T-cell (primary cell): ENCODE results near the gene IL1RL2. TPM values are rescaled to one million over a fixed set of nuclear protein-coding genes. Genes with fewer than 3 reads are reported as not detected.

Experiments used
- ATAC-seq, 4 experiments: fragments of 200-7000 bp in 3 of 4; fragments of 150-1000 bp in 1 of 4; cut with Tn5 transposase; replicated peaks in 1 of 4; 1 replicate in 3 of 4; 2 replicates in 1 of 4; pipeline ENCODE4 v1.10.0; 2021; ENCODE audit warnings: moderate library complexity in 3 of 4, mild to moderate bottlenecking in 2 of 4, moderate number of reproducible peaks in 1 of 4
- CTCF ChIA-PET, 2 donors: fragments of 300-600 bp; sonication (Branson Sonifier 250); formaldehyde crosslinking; loops; one replicate each; lab custom pipeline; 2022; ENCODE audit warnings: antibody characterized with exemption in 2 of 2; lab: Charles Lee
- POLR2A ChIA-PET, 2 donors: fragments of 300-600 bp; sonication (Branson Sonifier 250); formaldehyde crosslinking; loops; one replicate each; lab custom pipeline; 2022; ENCODE audit warnings: antibody characterized with exemption in 2 of 2; lab: Charles Lee
- DNase-seq, 35 experiments: peaks; one replicate each; pipeline versions ENCODE4 v3.0.0 to v3.0.0-alpha.2; 2013 to 2023
- H3K27ac ChIP-seq: one replicate; pipeline ENCODE4 v1.5.1; 2013; ENCODE audit warnings: low read length
- H3K27me3 ChIP-seq, 2 experiments: replicated peaks in 1 of 2; 1 replicate in 1 of 2; 2 replicates in 1 of 2; pipeline versions ENCODE4 v1.6.1 to v1.7.0; 2013; ENCODE audit warnings: low read length in 1 of 2, mixed read lengths in 1 of 2; ENCODE audit not compliant: control insufficient read depth in 2 of 2, insufficient read depth in 2 of 2; ENCODE audit errors: extremely low read depth in 1 of 2
- H3K36me3 ChIP-seq, 2 donors: 1 replicate in 1 of 2; 2 replicates in 1 of 2; pipeline versions ENCODE4 v1.6.1 to v1.7.0; 2013; ENCODE audit warnings: low read length in 1 of 2; ENCODE audit not compliant: control insufficient read depth in 2 of 2, insufficient read depth in 1 of 2; ENCODE audit errors: extremely low read depth in 1 of 2
- H3K4me1 ChIP-seq, 2 experiments: 1 replicate in 1 of 2; 2 replicates in 1 of 2; pipeline versions ENCODE4 v1.6.1 to v1.7.0; 2013; ENCODE audit warnings: low read length in 2 of 2, mixed read lengths in 1 of 2; ENCODE audit not compliant: insufficient read depth in 2 of 2, control insufficient read depth in 1 of 2; ENCODE audit errors: extremely low read depth in 1 of 2
- H3K4me3 ChIP-seq, 2 donors: 1 replicate in 1 of 2; 2 replicates in 1 of 2; pipeline versions ENCODE4 v1.5.1 to v1.7.0; 2013; ENCODE audit warnings: mild to moderate bottlenecking in 2 of 2, low read length in 1 of 2, moderate library complexity in 1 of 2; ENCODE audit not compliant: control insufficient read depth in 1 of 2; ENCODE audit errors: extremely low read depth in 1 of 2
- H3K9me3 ChIP-seq: 2 replicates; pipeline ENCODE4 v1.7.0; 2013
- H3K27ac Mint-ChIP-seq, 2 donors: one replicate each; pipeline ENCODE4 v1.8.0; 2020 to 2021; ENCODE audit warnings: mild to moderate bottlenecking in 2 of 2, mixed read lengths in 2 of 2
- H3K27me3 Mint-ChIP-seq, 2 donors: one replicate each; pipeline ENCODE4 v1.8.0; 2021 to 2022; ENCODE audit warnings: mixed read lengths in 2 of 2
- H3K36me3 Mint-ChIP-seq: one replicate; pipeline ENCODE4 v1.8.0; 2021; ENCODE audit warnings: mixed read lengths
- H3K4me1 Mint-ChIP-seq, 3 donors: one replicate each; pipeline ENCODE4 v1.8.0; 2020 to 2022; ENCODE audit warnings: mixed read lengths in 3 of 3, mild to moderate bottlenecking in 1 of 3
- H3K4me3 Mint-ChIP-seq, 3 donors: one replicate each; pipeline ENCODE4 v1.8.0; 2020 to 2022; ENCODE audit warnings: mild to moderate bottlenecking in 3 of 3, mixed read lengths in 3 of 3, moderate library complexity in 3 of 3
- H3K9me3 Mint-ChIP-seq, 3 donors: one replicate each; pipeline ENCODE4 v1.8.0; 2020 to 2022; ENCODE audit warnings: mixed read lengths in 3 of 3
- WGBS: methylation state at CpG from one replicate; pipeline ENCODE4 v1.1.5; 2013; ENCODE audit warnings: missing lambda C conversion rate; ENCODE audit not compliant: insufficient coverage; 5-methylcytosine and 5-hydroxymethylcytosine counted together
- total RNA-seq, 35 experiments: library from RNA in 6 of 35; stranded (reverse) in 6 of 35; fragments of 120-200 nt in 1 of 35; gene quantifications; one replicate each; pipeline versions ENCODE4 v1.2.1 to v1.2.4 and lab custom pipeline; 2013 to 2026

IL1RL2 gene
- total RNA-seq, 5 donors from 2014 or later (not counting 1 experiment from before 2014, with no cell fraction given): not detected

- H3K27ac Mint-ChIP-seq: no peak overlapping the region
- POLR2A ChIA-PET: interaction anchor here in 1 of 2 donors (0.7 kb wide), 1 partner anchor 1656 kb away, joined by 3 read pairs; no protein-coding TSS in a partner anchor
- CTCF ChIA-PET: interaction anchor here in 1 of 2 donors (0.6 kb wide), 1 partner anchor 208 kb away, joined by 4 read pairs; no protein-coding TSS in a partner anchor
- Histone ChIP-seq H3K36me3 (no peaks in the 10 kb centered on the region), H3K4me3 (no peak overlapping the region), H3K4me1 (no peaks in the 10 kb centered on the region), H3K27ac (no peak overlapping the region), H3K27me3 (peaks cover 0 to 4% of the 10 kb centered on the region in 2 experiments), H3K9me3 (no peaks in the 10 kb centered on the region)
- H3K9me3 Mint-ChIP-seq: no peaks in the 10 kb centered on the region
- no peak for DNase-seq
- no peak overlapping the region for H3K4me3 Mint-ChIP-seq
- peaks cover 0 to 36% (median 24%) of the 10 kb centered on the region in 3 donors for H3K4me1 Mint-ChIP-seq
- WGBS: 93% methylated on average over 18 of the region's 18 CpGs
- H3K27me3 Mint-ChIP-seq: no peaks in the 10 kb centered on the region
- H3K36me3 Mint-ChIP-seq: no peaks in the 10 kb centered on the region
- ATAC-seq: no peak
Observed at GRCh38 chr2:102235042-102235473, 48.2 kb downstream of the IL1RL2 start.

- Histone ChIP-seq H3K9me3 (no peaks in the 10 kb centered on the region), H3K27me3 (peaks cover 0 to 4% of the 10 kb centered on the region in 2 experiments), H3K4me1 (peaks cover 0 to 2% of the 10 kb centered on the region in 2 experiments), H3K4me3 (no peak overlapping the region), H3K36me3 (no peaks in the 10 kb centered on the region), H3K27ac (no peak overlapping the region)
- Mint-ChIP-seq H3K27me3 (no peaks in the 10 kb centered on the region), H3K9me3 (no peaks in the 10 kb centered on the region), H3K36me3 (no peaks in the 10 kb centered on the region), H3K4me1 (peaks cover 1 to 39% (median 28%) of the 10 kb centered on the region in 3 donors), H3K4me3 (no peak overlapping the region), H3K27ac (no peak overlapping the region)
- WGBS: 92% methylated on average over 5 of the region's 5 CpGs
- DNase-seq: peak in 3 of 35 experiments; percentile 14 to 31 (median 20)
- ChIA-PET CTCF (interaction anchor here (0.6 to 0.8 kb wide), 2 partner anchors 183 to 208 kb away, joined by 3 to 4 read pairs; no protein-coding TSS in a partner anchor), POLR2A (no interaction called here)
- ATAC-seq: no peak
Observed at GRCh38 chr2:102235491-102235890, 48.7 kb downstream of the IL1RL2 start.

GRCh38 chr2:102236132-102236531 is 49.3 kb downstream of the IL1RL2 start:
- H3K27ac ChIP-seq: no peak overlapping the region
- no peak for DNase-seq
- peaks cover 0 to 8% of the 10 kb centered on the region in 2 experiments for H3K4me1 ChIP-seq
- Mint-ChIP-seq H3K27ac (no peak overlapping the region), H3K4me1 (peaks cover 8 to 46% (median 34%) of the 10 kb centered on the region in 3 donors), H3K36me3 (no peaks in the 10 kb centered on the region), H3K27me3 (peaks cover 0 to 3% of the 10 kb centered on the region in 2 donors), H3K9me3 (no peaks in the 10 kb centered on the region), H3K4me3 (no peak overlapping the region)
- H3K9me3 ChIP-seq: no peaks in the 10 kb centered on the region
- CTCF ChIA-PET: interaction anchor here in 1 of 2 donors (0.8 kb wide), 1 partner anchor 182 kb away, joined by 3 read pairs; no protein-coding TSS in a partner anchor
- H3K36me3 ChIP-seq: no peaks in the 10 kb centered on the region
- 70% methylated on average over 4 of the region's 5 CpGs for WGBS
- POLR2A ChIA-PET: no interaction called here
- no peak for ATAC-seq
- H3K4me3 ChIP-seq: no peak overlapping the region
- H3K27me3 ChIP-seq: peaks cover 0 to 4% of the 10 kb centered on the region in 2 experiments

- Mint-ChIP-seq H3K36me3 (no peaks in the 10 kb centered on the region), H3K4me1 (peaks cover 8 to 47% (median 38%) of the 10 kb centered on the region in 3 donors), H3K9me3 (no peaks in the 10 kb centered on the region), H3K27me3 (peaks cover 0 to 3% of the 10 kb centered on the region in 2 donors), H3K27ac (no peak overlapping the region), H3K4me3 (no peak overlapping the region)
- 92% methylated on average over 11 of the region's 11 CpGs for WGBS
- H3K36me3 ChIP-seq: no peaks in the 10 kb centered on the region
- peaks cover 0 to 4% of the 10 kb centered on the region in 2 experiments for H3K27me3 ChIP-seq
- no peak for ATAC-seq
- no peak overlapping the region for H3K4me3 ChIP-seq
- peaks cover 0 to 10% of the 10 kb centered on the region in 2 experiments for H3K4me1 ChIP-seq
- no peaks in the 10 kb centered on the region for H3K9me3 ChIP-seq
- no peak overlapping the region for H3K27ac ChIP-seq
- no peak for DNase-seq
- ChIA-PET CTCF (no interaction called here), POLR2A (no interaction called here)
Observed at GRCh38 chr2:102237176-102237575, 50.4 kb downstream of the IL1RL2 start.

GRCh38 chr2:102238039-102238756 is 51.4 kb downstream of the IL1RL2 start:
- no peak overlapping the region for H3K27ac ChIP-seq
- H3K27ac Mint-ChIP-seq: peak overlapping the region in 1 of 2 donors; percentile 64
- ATAC-seq: no peak

GRCh38 chr2:102238778-102239177 is 52.0 kb downstream of the IL1RL2 start:
- peaks cover 0 to 10% of the 10 kb centered on the region in 2 experiments for H3K4me1 ChIP-seq
- DNase-seq: no peak
- H3K27ac ChIP-seq: no peak overlapping the region
- no peak for ATAC-seq
- H3K9me3 Mint-ChIP-seq: no peaks in the 10 kb centered on the region
- peak overlapping the region in 1 of 2 donors; percentile 64 for H3K27ac Mint-ChIP-seq
- CTCF ChIA-PET: interaction anchor here in 1 of 2 donors (0.6 to 5.5 kb wide), 3 partner anchors 147 to 1222 kb away, joined by 3 to 36 read pairs (median 5); no protein-coding TSS in a partner anchor
- H3K9me3 ChIP-seq: no peaks in the 10 kb centered on the region
- no peak overlapping the region for H3K4me3 ChIP-seq
- H3K4me1 Mint-ChIP-seq: peaks cover 8 to 45% (median 38%) of the 10 kb centered on the region in 3 donors
- H3K36me3 ChIP-seq: no peaks in the 10 kb centered on the region
- no CpG with 5 or more reads among the region's 2 CpGs for WGBS
- POLR2A ChIA-PET: no interaction called here
- peaks cover 0 to 4% of the 10 kb centered on the region in 2 experiments for H3K27me3 ChIP-seq
- peaks cover 0 to 3% of the 10 kb centered on the region in 2 donors for H3K27me3 Mint-ChIP-seq
- no peaks in the 10 kb centered on the region for H3K36me3 Mint-ChIP-seq
- H3K4me3 Mint-ChIP-seq: no peak overlapping the region

More at GRCh38 chr2:102238039-102238756, 51.4 kb downstream of the IL1RL2 start:
- Histone ChIP-seq H3K4me1 (peaks cover 0 to 10% of the 10 kb centered on the region in 2 experiments), H3K36me3 (no peaks in the 10 kb centered on the region), H3K9me3 (no peaks in the 10 kb centered on the region), H3K27me3 (peaks cover 0 to 4% of the 10 kb centered on the region in 2 experiments), H3K4me3 (no peak overlapping the region)
- CTCF ChIA-PET: interaction anchor here in 1 of 2 donors (0.6 to 5.5 kb wide), 2 partner anchors 217 to 1221 kb away, joined by 3 to 36 read pairs; no protein-coding TSS in a partner anchor
- POLR2A ChIA-PET: no interaction called here
- no peaks in the 10 kb centered on the region for H3K36me3 Mint-ChIP-seq
- no peaks in the 10 kb centered on the region for H3K9me3 Mint-ChIP-seq
- no peak overlapping the region for H3K4me3 Mint-ChIP-seq
- DNase-seq: no peak
- peaks cover 0 to 3% of the 10 kb centered on the region in 2 donors for H3K27me3 Mint-ChIP-seq
- H3K4me1 Mint-ChIP-seq: peaks cover 8 to 47% (median 38%) of the 10 kb centered on the region in 3 donors
- WGBS: 39% methylated on average over 3 of the region's 10 CpGs
